HCEC 1CT (cell line): Measurements from ENCODE around the gene LANCL2.
"Not testable (repeated sequence)": the region's sequence is repeated elsewhere in the genome, so short reads cannot be mapped to it uniquely, and the experiment has no call there.

ENCODE experiments used
- DNase-seq: peaks from one replicate; pipeline ENCODE4 v3.0.0-alpha.2; 2017

The LANCL2 gene

GRCh38 chr7:55365205-55365674 is at the start of gene LANCL2:
Gene LANCL2 (plus strand): TSS chr7:55365337. CDS start chr7:55366026, 689 bp downstream.
- DNase-seq: peak; percentile 14

GRCh38 chr7:55325371-55325792 is 39.8 kb upstream of the LANCL2 start:
- peak; percentile 96 for DNase-seq

GRCh38 chr7:55326081-55326835 is 38.9 kb upstream of the LANCL2 start:
- DNase-seq: no peak

GRCh38 chr7:55326945-55327626 is 38.1 kb upstream of the LANCL2 start:
- DNase-seq: no peak

GRCh38 chr7:55335151-55335550 is 30.0 kb upstream of the LANCL2 start:
- no peak for DNase-seq

GRCh38 chr7:55335786-55336185 is 29.4 kb upstream of the LANCL2 start:
- no peak for DNase-seq

- DNase-seq: no peak
Measured at GRCh38 chr7:55336540-55336939, 28.6 kb upstream of the LANCL2 start.

GRCh38 chr7:55339033-55340000 is 25.8 kb upstream of the LANCL2 start:
- no peak for DNase-seq

GRCh38 chr7:55342216-55342871 is 22.8 kb upstream of the LANCL2 start:
- no peak for DNase-seq

- no peak for DNase-seq
Measured at GRCh38 chr7:55343002-55343781, 21.9 kb upstream of the LANCL2 start.

GRCh38 chr7:55343860-55344606 is 21.1 kb upstream of the LANCL2 start:
- no peak for DNase-seq

- no peak for DNase-seq
Measured at GRCh38 chr7:55344840-55345239, 20.3 kb upstream of the LANCL2 start.

- DNase-seq: no peak
Measured at GRCh38 chr7:55345292-55345691, 19.8 kb upstream of the LANCL2 start.

GRCh38 chr7:55348502-55348901 is 16.6 kb upstream of the LANCL2 start:
- DNase-seq: peak; percentile 49

- no peak for DNase-seq
Measured at GRCh38 chr7:55349121-55349520, 16.0 kb upstream of the LANCL2 start.

GRCh38 chr7:55350281-55350680 is 14.9 kb upstream of the LANCL2 start:
- DNase-seq: no peak

- DNase-seq: no peak
Measured at GRCh38 chr7:55351263-55351662, 13.9 kb upstream of the LANCL2 start.

- DNase-seq: not testable (repeated sequence)
Measured at GRCh38 chr7:55352947-55353273, 12.2 kb upstream of the LANCL2 start.

- DNase-seq: peak; percentile 7
Measured at GRCh38 chr7:55360486-55360885, 4.7 kb upstream of the LANCL2 start.

- DNase-seq: no peak
Measured at GRCh38 chr7:55361560-55361959, 3.6 kb upstream of the LANCL2 start.

- DNase-seq: no peak
Measured at GRCh38 chr7:55362927-55363326, 2.2 kb upstream of the LANCL2 start.
